ENCODE data around the gene MYBPC2.

GRCh38 chr19:50384685-50385535 lies 47.8 kb upstream of the MYBPC2 start:
- TF ChIP-seq CTCF (IDR thresholded peaks at IDR 0.05; ENCODE audit: insufficient read depth, low read depth, low read length) = no peak
- no peak for TF ChIP-seq EZH2 (IDR thresholded peaks at IDR 0.05; ENCODE audit: insufficient read depth, low read length)
